ENCODE results near the gene MRPL23. TPM values are rescaled to one million over a fixed set of nuclear protein-coding genes. Genes with fewer than 3 reads are reported as not detected.

The MRPL23 gene
- total RNA-seq, result 60.8 and 66.7 TPM in 2 replicates
- long read RNA-seq, result 0 reads

DNA sequence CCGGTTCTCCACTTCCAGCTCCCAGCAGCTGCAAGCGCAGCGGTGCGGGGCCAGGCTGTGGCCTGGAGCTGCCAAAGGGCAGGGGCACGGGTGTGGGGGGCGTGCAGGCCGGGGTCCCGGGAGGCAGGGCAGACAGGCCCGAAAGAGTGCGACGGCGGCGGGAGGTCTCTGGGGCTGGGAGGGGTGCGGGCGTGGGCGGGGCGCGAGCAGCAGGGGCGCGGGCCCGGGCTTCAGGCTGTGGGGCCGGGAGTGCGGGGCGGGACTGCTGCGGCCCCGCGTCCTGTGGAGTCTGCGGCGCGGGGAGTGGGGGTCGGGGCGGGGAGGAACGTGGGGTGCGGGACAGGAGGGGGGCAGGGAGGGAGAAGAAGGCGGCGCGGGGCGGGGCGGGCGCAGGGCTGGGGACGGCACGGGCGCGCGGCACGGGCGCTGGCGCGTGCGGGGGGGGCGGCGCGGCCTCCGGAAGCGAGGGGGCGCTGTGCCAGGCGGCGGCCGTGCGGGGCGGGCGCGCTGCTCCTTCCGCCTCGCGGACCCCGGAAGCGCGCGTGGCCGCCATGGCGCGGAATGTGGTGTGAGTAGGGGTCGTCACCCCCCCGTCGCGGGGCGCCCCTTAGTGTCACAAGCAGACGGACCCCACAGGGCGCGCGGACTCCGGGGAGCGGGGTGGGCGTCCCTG lies at the start of gene MRPL23:
Gene MRPL23 (plus strand): TSS at position 521 of the 673 bp plus-strand sequence. CDS start 31 bp downstream, at position 552.
- no peak for DNase-seq (ENCODE audit: low read depth, low spot score)
- H3K4me3 Mint-ChIP-seq, result no peak within 1 kb of the TSS
- TF ChIP-seq, protein P1, sequence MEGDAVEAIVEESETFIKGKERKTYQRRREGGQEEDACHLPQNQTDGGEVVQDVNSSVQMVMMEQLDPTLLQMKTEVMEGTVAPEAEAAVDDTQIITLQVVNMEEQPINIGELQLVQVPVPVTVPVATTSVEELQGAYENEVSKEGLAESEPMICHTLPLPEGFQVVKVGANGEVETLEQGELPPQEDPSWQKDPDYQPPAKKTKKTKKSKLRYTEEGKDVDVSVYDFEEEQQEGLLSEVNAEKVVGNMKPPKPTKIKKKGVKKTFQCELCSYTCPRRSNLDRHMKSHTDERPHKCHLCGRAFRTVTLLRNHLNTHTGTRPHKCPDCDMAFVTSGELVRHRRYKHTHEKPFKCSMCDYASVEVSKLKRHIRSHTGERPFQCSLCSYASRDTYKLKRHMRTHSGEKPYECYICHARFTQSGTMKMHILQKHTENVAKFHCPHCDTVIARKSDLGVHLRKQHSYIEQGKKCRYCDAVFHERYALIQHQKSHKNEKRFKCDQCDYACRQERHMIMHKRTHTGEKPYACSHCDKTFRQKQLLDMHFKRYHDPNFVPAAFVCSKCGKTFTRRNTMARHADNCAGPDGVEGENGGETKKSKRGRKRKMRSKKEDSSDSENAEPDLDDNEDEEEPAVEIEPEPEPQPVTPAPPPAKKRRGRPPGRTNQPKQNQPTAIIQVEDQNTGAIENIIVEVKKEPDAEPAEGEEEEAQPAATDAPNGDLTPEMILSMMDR (conservative IDR thresholded peaks at IDR 0.05), result no peak
- no peaks in the 10 kb centered on the region for H3K36me3 Mint-ChIP-seq (ENCODE audit: low read depth)
- no peak within 1 kb of the TSS for H3K27ac Mint-ChIP-seq (ENCODE audit: unreplicated experiment)
- H3K27me3 Mint-ChIP-seq (ENCODE audit: low read depth), result no peaks in the 10 kb centered on the region
- no peaks in the 10 kb centered on the region for H3K9me3 Mint-ChIP-seq
- H3K4me1 Mint-ChIP-seq, result no peaks in the 10 kb centered on the region

DNA sequence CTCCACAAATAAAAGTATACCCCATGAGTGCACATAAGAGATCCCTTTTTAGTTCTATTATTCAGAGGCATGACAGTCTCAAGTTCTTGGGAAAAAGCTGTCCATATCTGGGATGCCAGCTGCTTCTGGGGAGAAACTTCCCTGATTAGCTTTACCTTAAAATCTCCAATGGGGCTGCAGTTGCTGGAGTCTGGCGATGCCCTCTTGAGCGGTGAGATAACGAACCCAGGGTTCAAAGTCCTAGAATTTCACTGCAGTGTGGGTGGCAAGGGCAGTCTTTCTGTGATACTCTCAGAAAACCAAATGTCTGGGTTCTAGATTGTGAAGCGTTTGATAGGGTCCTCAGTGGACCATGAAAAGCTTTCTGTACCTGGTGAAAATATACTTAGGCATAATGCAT lies 48.0 kb upstream of the MRPL23 start:
- Mint-ChIP-seq H3K4me3 (no peak overlapping the region), H3K27ac (ENCODE audit: unreplicated experiment) (no peak overlapping the region), H3K9me3 (no peaks in the 10 kb centered on the region), H3K36me3 (ENCODE audit: low read depth) (no peaks in the 10 kb centered on the region), H3K4me1 (no peaks in the 10 kb centered on the region), H3K27me3 (ENCODE audit: low read depth) (peaks cover 2% of the 10 kb centered on the region)
- TF ChIP-seq, protein P1 (conservative IDR thresholded peaks at IDR 0.05), result no peak
- no peak for DNase-seq (ENCODE audit: low read depth, low spot score)

DNA sequence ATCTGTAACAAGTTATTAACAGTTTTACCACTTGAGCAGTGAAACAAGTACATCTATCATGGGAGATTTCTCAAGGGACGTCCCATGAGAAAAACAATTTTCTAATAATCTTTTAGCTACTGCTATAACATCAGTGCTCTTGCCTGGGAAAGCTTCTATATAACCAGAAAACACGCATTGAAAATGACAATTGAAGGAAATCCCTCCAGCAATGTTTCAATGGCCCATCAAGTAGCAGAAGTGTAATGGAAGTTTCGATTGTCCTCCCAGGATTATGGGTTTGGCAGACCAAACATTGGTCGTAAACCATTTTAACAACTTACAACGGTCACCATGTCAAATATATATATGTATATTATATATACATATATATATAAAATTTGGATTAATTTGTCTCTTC lies 47.4 kb upstream of the MRPL23 start:
- no peak for DNase-seq (ENCODE audit: low read depth, low spot score)
- TF ChIP-seq, protein P1 (conservative IDR thresholded peaks at IDR 0.05), result no peak
- Mint-ChIP-seq H3K9me3 (no peaks in the 10 kb centered on the region), H3K27me3 (ENCODE audit: low read depth) (peaks cover 2% of the 10 kb centered on the region), H3K4me1 (no peaks in the 10 kb centered on the region), H3K36me3 (ENCODE audit: low read depth) (no peaks in the 10 kb centered on the region), H3K27ac (ENCODE audit: unreplicated experiment) (no peak overlapping the region), H3K4me3 (no peak overlapping the region)

DNA sequence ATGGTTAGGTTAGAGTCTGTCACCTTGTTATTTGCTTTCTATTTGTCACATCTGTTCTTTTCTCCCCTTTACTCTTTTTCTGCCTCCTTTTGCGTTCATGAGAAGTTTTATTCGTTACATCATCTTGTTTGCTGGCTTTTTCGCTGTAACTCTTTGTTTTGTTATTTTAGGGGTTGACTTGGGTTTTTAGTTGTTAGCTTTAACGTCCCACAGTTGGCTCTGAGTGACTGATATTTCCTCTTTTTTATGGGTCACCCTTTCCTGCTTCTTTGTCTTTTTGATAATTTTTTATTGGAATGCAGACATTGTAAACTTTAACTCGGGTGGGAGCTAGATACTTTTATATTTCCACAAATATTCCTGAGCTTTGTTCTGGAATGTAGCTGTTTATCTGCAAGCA lies 41.0 kb upstream of the MRPL23 start:
- DNase-seq (ENCODE audit: low read depth, low spot score), result no peak

DNA sequence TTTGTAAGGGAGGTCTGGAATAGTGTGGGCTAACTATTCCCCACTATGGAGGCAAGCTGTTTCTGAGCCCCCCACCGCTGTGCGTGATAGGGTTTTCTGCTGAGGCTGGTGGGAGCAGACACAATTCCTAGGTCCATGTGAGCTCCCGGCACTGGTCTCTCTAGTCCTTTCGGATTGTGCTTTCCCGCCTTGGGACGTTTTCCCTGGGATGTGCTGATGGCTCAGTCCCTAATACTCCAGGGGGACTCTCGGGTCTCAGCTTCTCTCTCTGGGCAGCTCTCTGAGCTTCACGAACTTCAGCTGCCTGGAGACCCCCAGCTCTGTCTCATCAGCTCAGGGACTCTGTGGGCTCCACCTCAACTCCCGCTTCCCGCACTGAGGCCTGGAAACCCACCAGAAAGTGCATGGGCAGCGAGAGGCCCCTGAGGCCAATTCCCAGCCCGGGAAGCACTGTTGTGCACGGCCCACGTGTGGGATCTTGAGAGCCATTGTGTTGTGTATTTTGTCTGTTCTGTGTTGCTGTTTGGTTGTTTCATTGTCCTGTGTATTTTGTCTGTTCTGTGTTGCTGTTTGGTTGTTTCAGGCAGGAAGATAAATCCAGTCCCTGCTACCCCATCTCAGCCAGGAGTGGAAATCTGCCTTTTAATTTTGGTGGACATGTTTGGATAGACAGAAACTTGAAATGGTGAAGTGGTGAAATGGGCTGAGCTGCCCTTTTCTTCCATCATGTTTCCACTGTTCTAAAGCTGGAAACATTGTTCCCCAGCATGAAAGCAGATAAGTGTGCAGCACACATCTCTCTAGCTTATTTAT lies 40.3 kb upstream of the MRPL23 start:
- Mint-ChIP-seq H3K27ac (ENCODE audit: unreplicated experiment) (no peak overlapping the region), H3K36me3 (ENCODE audit: low read depth) (no peaks in the 10 kb centered on the region), H3K4me1 (peaks cover 8% of the 10 kb centered on the region), H3K9me3 (no peaks in the 10 kb centered on the region), H3K4me3 (no peak overlapping the region), H3K27me3 (ENCODE audit: low read depth) (no peaks in the 10 kb centered on the region)
- TF ChIP-seq, protein P1 (conservative IDR thresholded peaks at IDR 0.05), result no peak
- DNase-seq (ENCODE audit: low read depth, low spot score), result no peak

More for the DNA sequence above, 41.0 kb upstream of the MRPL23 start:
- Mint-ChIP-seq H3K4me3 (no peak overlapping the region), H3K4me1 (peaks cover 8% of the 10 kb centered on the region), H3K36me3 (ENCODE audit: low read depth) (no peaks in the 10 kb centered on the region), H3K27me3 (ENCODE audit: low read depth) (peaks cover 2% of the 10 kb centered on the region), H3K9me3 (no peaks in the 10 kb centered on the region), H3K27ac (ENCODE audit: unreplicated experiment) (no peak overlapping the region)
- TF ChIP-seq, protein P1 (conservative IDR thresholded peaks at IDR 0.05), result no peak
